ENCODE results near the gene LRIG1. TPM values are rescaled to one million over a fixed set of nuclear protein-coding genes. Genes with fewer than 3 reads are reported as not detected.

LRIG1 gene
- total RNA-seq, 1 experiment from 2014 or later = 14.7 TPM

- TF ChIP-seq CTCF (IDR thresholded peaks at IDR 0.05; ENCODE audit: unreplicated experiment) = no peak
- intact Hi-C loops (cut with micrococcal nuclease; ENCODE audit: unreplicated experiment) = no loop called here
- H3K27me3 Mint-ChIP-seq (ENCODE audit: unreplicated experiment) = no peaks in the 10 kb centered on the region
- H3K27ac Mint-ChIP-seq (ENCODE audit: unreplicated experiment) = no peak overlapping the region
- H3K4me3 Mint-ChIP-seq (ENCODE audit: low read depth, unreplicated experiment) = no peak overlapping the region
- peaks cover 5% of the 10 kb centered on the region for H3K36me3 Mint-ChIP-seq (ENCODE audit: insufficient read depth, unreplicated experiment)
- H3K9me3 Mint-ChIP-seq (ENCODE audit: low read depth, unreplicated experiment) = no peaks in the 10 kb centered on the region
- H3K4me1 Mint-ChIP-seq (ENCODE audit: low read depth, unreplicated experiment) = peaks cover 19% of the 10 kb centered on the region
- BruUV-seq (replicated peaks) = no TSS peak
- CTCF ChIA-PET = no interaction called here
- DNase-seq = no peak
Observed at GRCh38 chr3:66475386-66476020, 25.3 kb downstream of the LRIG1 start.

DNA sequence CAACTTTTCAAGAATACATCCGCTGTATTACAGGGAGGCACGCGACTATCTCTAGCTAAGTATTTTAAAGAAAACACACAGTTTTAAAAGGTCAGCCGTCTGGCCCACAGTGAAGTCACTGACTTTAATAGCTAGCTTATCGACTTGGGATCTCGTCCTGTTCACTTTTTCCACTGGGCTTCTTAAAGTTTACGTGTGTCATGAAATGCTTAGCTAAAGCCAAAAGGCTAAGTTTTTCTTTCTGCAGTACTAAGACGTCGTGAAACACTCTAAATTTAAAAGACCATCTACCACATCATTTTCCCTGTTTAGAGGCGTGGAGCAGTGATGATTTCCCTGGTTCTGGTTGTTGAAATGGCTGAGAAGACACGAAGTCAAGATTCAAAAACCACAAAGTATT lies 27.1 kb downstream of the LRIG1 start:
- peaks cover 1% of the 10 kb centered on the region for H3K4me1 Mint-ChIP-seq (ENCODE audit: low read depth, unreplicated experiment)
- intact Hi-C loops (cut with micrococcal nuclease; ENCODE audit: unreplicated experiment) = no loop called here

DNA sequence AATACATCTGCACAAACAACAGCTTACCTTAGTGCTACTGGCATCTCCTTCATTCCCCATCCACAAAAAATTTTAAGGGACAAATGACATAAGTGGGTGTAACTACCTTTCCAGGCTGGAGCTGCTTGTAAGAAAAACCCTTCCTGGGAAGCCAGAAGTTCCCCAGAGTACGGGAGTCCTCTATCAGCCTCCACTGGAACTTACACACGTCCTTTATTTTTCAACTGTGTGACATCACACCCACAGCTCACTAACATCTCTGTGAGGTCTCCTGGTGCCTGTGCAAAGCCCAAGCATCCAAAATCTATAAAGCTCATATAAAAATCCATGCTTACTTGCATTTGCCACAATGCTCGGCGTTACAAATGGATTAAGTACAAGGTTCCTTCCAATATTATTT lies 27.6 kb downstream of the LRIG1 start:
- Mint-ChIP-seq H3K27ac (ENCODE audit: unreplicated experiment) (no peak overlapping the region), H3K9me3 (ENCODE audit: low read depth, unreplicated experiment) (no peaks in the 10 kb centered on the region), H3K4me1 (ENCODE audit: low read depth, unreplicated experiment) (no peaks in the 10 kb centered on the region), H3K27me3 (ENCODE audit: unreplicated experiment) (no peaks in the 10 kb centered on the region), H3K4me3 (ENCODE audit: low read depth, unreplicated experiment) (no peak overlapping the region), H3K36me3 (ENCODE audit: insufficient read depth, unreplicated experiment) (peaks cover 5% of the 10 kb centered on the region)
- no peak for DNase-seq
- intact Hi-C loops (cut with micrococcal nuclease; ENCODE audit: unreplicated experiment) = no loop called here
- BruUV-seq (replicated peaks) = no TSS peak
- CTCF ChIA-PET = no interaction called here
- no peak for TF ChIP-seq CTCF (IDR thresholded peaks at IDR 0.05; ENCODE audit: unreplicated experiment)

More for the DNA sequence above, 27.1 kb downstream of the LRIG1 start:
- H3K27ac Mint-ChIP-seq (ENCODE audit: unreplicated experiment) = no peak overlapping the region
- H3K36me3 Mint-ChIP-seq (ENCODE audit: insufficient read depth, unreplicated experiment) = peaks cover 5% of the 10 kb centered on the region
- no peak for TF ChIP-seq CTCF (IDR thresholded peaks at IDR 0.05; ENCODE audit: unreplicated experiment)
- no peaks in the 10 kb centered on the region for H3K27me3 Mint-ChIP-seq (ENCODE audit: unreplicated experiment)
- BruUV-seq (replicated peaks) = no TSS peak
- H3K4me3 Mint-ChIP-seq (ENCODE audit: low read depth, unreplicated experiment) = no peak overlapping the region
- CTCF ChIA-PET = no interaction called here
- no peak for DNase-seq
- no peaks in the 10 kb centered on the region for H3K9me3 Mint-ChIP-seq (ENCODE audit: low read depth, unreplicated experiment)

DNA sequence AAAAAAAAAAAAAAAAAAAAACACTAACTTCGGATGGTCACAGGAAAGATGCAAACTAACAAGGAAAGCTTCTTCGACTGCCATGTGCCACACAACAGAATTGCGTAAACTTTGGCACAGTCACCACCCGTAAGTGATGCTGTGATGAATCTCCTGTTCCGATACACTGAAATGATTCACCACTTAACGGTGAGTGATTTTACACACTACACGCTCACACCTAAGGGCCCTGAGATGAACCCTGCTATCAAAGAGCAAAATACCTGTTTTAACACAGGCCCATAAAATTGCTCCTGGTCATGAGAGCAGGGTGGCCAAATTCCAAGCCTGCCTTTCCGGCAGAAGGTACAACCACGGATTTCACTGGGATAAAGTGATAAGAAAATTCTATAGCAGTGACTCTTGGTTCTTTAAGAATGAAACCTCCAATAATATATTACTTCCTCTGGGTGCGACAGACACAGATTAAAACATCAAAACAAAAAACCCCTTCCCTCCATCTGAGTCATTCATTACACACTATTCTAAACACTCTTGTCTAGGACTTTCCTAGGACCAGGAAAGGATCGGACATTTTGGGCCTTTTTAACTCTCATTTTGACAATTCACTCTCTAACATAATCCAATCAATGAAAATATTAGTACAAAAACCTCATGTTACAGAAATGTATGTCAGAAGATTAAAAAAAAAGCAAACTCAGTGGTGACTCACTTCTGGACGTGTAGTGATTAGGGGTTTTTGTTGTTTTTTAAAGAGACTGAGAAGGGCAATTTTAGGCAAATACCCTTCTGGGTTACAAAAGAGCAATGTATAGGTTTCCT lies 28.3 kb downstream of the LRIG1 start:
- no peaks in the 10 kb centered on the region for H3K27me3 Mint-ChIP-seq (ENCODE audit: unreplicated experiment)
- CTCF ChIA-PET = interaction anchor here (0.7 kb wide), 1 partner anchor 516 kb away, joined by 4 read pairs; no protein-coding TSS in a partner anchor
- H3K36me3 Mint-ChIP-seq (ENCODE audit: insufficient read depth, unreplicated experiment) = peaks cover 5% of the 10 kb centered on the region
- no TSS peak for BruUV-seq (replicated peaks)
- peak overlapping the region; percentile 60 for H3K27ac Mint-ChIP-seq (ENCODE audit: unreplicated experiment)
- no peak for TF ChIP-seq CTCF (IDR thresholded peaks at IDR 0.05; ENCODE audit: unreplicated experiment)
- H3K4me1 Mint-ChIP-seq (ENCODE audit: low read depth, unreplicated experiment) = no peaks in the 10 kb centered on the region
- intact Hi-C loops (cut with micrococcal nuclease; ENCODE audit: unreplicated experiment) = no loop called here
- peak overlapping the region; percentile 53 for H3K4me3 Mint-ChIP-seq (ENCODE audit: low read depth, unreplicated experiment)
- H3K9me3 Mint-ChIP-seq (ENCODE audit: low read depth, unreplicated experiment) = no peaks in the 10 kb centered on the region
- no peak for DNase-seq

Data from Calu3 (cell line).